Sciatic nerve (tissue), 2 donors: ENCODE data around the gene TMEM81. TPM values are rescaled to one million over a fixed set of nuclear protein-coding genes. Genes with fewer than 3 reads are reported as not detected.

Source experiments
- ATAC-seq: fragments of 200-7000 bp; cut with Tn5 transposase; one replicate; pipeline ENCODE4 v1.9.1; 2020; ENCODE audit warnings: mild to moderate bottlenecking, moderate library complexity
- DNase-seq: peaks from one replicate; pipeline ENCODE4 v3.0.0-alpha.2; 2020; ENCODE audit warnings: low spot score
- intact Hi-C: fragments of 100-400 bp; cut with DNase I; formaldehyde crosslinking; loops from one replicate; pipeline ENCODE4 v1.14.2; 2022
- total RNA-seq: library from RNA; stranded (reverse); fragmentation: NEBNext Ultra II Directional; extraction: Animal tissue kit (Norgen Biotek cat#: 25700); gene quantifications from one replicate; pipeline ENCODE4 v1.2.1, GENCODE V29; 2021
- donor health status: DM: no; HTN: no; CAD: no.
- donor health status: DM: no; HTN: no; CAD: no.

TMEM81 gene, protein sequence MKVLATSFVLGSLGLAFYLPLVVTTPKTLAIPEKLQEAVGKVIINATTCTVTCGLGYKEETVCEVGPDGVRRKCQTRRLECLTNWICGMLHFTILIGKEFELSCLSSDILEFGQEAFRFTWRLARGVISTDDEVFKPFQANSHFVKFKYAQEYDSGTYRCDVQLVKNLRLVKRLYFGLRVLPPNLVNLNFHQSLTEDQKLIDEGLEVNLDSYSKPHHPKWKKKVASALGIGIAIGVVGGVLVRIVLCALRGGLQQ
- 2.8 TPM for total RNA-seq

DNA sequence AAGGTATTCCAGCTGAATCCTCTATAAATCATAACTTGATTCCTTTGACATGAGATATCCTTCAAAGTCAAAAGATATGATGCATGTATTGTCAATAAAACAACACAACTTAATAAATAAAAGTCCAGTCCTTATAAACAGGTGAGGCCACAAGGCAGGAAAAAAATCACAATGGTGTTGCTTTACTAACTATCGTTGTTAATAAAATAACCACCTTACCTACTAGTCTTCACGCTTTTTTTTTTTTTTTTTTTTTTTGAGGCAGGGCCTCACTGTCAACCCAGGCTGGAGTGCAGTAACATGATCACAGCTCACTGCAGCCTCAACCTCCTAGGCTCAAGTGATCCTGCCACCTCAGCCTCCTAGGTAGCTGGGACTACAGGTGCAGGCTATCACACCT, at the start of gene TMEM81:
Gene TMEM81 (minus strand): TSS at position 101 of the 400 bp plus-strand sequence. CDS start 140 bp downstream, outside the sequence.
- no peak for ATAC-seq
- no peak for DNase-seq
- intact Hi-C loops: no loop called here

DNA sequence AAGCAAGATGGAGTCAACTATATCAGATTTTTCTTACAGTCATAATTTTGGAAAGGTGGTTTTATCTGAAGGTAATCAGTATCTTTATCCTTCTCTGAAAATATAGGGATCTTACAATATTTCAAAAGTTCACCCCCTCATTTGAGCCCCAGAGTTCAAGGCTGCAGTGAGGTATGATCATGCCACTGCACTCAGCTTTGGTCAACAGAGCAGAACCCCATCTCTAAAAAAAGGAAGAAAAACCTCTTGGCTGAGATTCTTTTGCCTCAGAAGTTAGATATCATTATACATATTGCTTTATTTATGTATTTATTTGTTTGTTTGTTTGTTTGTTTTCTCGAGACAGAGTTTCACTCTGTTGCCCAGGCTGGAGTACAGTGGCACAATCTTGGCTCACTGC, 49.0 kb upstream of the TMEM81 start:
- no peak for ATAC-seq
- intact Hi-C loops: no loop called here
- no peak for DNase-seq

DNA sequence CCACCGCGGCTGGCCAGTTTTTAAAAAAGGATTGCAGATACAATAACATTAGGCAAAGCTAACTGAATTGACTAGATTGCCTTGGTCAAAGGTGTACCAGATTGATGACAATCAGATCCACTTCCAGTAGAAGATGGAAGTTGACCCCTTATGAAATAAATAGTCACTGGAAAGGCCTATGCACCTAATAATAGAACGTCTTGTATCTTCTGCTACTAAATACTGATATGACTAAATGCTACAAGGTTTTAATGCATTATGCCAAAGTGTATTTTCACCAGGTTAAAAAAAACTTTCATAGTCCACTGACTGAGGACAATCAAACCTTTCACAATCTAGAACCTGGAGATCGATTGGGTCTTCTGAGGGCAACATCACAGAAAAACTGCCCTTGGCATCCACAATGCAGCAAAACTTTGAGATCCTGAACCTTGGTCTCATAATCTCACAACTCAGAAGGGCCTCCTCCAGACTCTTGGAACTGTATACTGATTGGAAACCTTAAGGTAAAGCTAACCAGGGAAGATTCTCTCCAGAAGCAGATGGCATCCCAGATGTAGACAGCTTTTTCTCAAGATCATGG, 45.3 kb upstream of the TMEM81 start:
- DNase-seq (no peak), ATAC-seq (no peak)
- intact Hi-C loops: no loop called here

DNA sequence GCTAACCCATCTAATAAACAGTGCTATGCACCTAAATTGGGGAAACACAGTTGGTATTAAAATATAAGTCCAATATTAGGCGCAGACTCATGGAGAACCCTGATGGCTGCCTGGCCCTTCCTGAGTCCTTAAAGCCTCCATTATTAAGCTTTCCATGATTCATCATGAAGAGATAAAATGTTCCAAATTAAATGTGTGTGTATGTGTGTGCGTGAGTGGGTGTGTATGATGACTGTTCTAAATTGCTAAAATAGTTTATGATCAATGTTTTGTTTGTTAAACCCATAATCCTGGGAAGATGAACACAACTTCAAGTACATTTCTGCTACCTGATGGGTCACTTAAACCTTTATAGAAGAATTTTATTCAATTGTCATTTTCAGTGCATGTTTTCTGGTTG, 43.8 kb upstream of the TMEM81 start:
- ATAC-seq (no peak), DNase-seq (no peak)

DNA sequence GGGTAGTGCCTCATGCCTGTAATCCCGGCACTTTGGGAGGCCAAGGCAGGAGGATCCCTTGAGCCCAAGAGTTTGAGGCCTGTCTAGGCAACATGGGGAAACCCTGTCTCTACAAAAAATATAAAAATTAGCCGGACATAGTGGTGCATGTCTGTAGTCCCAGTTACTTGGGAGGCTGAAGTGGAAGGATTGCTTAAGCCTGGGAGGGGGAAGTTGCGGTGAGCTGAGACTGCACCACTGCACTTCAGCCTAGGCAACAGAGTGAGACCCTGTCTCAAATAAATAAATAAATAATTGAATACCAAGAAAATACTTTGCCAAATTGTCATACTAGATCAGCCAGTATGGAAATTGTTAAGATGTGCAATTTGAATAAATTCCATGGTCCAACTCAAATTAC, 43.4 kb upstream of the TMEM81 start:
- no peak for DNase-seq
- no peak for ATAC-seq
- intact Hi-C loops: no loop called here

More for the DNA sequence above, 43.8 kb upstream of the TMEM81 start:
- intact Hi-C loops: no loop called here

DNA sequence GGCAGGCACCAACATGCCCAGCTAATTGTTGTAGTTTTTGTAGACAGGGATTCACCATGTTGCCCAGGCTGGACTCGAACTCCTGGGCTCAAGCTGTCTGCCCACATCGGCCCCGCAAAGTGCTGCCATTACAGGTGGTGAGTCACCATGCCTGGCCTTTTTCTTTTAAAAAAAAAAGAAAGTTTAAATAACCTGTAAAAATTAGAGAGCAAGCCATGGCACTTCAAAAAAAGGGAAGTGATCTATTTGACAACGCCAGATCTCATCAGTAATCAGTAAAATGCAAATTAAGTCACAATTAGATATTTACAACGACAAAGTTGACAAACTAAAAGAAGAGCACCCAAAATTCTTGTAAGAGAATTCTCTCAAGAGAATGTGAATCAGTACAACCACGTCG, 40.5 kb upstream of the TMEM81 start:
- no peak for ATAC-seq
- intact Hi-C loops: loop anchor here (5.0 kb wide), 1 partner anchor 208 kb away; no protein-coding TSS in a partner anchor
- no peak for DNase-seq

DNA sequence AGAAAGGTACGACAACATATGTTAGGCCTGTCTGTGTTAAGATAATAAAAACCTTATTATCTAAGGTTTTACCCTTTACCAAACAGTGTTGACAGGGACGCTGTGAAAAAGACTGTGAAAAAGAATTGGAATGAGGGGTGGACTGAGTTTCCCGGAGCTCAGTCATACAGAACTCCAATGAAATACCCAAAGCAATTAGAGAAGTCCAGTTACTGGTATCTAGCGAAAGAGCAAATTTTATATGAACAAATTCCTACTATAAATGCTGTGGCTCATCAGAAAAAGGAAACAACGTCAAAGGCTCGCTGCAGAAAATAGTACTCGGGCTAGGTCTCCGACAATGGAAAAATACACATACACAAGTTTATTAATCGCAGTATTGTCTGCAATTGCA, 38.2 kb upstream of the TMEM81 start:
- DNase-seq (no peak), ATAC-seq (peak; percentile 18)
- intact Hi-C loops: loop anchor here (5.0 kb wide), 1 partner anchor 210 kb away; no protein-coding TSS in a partner anchor

DNA sequence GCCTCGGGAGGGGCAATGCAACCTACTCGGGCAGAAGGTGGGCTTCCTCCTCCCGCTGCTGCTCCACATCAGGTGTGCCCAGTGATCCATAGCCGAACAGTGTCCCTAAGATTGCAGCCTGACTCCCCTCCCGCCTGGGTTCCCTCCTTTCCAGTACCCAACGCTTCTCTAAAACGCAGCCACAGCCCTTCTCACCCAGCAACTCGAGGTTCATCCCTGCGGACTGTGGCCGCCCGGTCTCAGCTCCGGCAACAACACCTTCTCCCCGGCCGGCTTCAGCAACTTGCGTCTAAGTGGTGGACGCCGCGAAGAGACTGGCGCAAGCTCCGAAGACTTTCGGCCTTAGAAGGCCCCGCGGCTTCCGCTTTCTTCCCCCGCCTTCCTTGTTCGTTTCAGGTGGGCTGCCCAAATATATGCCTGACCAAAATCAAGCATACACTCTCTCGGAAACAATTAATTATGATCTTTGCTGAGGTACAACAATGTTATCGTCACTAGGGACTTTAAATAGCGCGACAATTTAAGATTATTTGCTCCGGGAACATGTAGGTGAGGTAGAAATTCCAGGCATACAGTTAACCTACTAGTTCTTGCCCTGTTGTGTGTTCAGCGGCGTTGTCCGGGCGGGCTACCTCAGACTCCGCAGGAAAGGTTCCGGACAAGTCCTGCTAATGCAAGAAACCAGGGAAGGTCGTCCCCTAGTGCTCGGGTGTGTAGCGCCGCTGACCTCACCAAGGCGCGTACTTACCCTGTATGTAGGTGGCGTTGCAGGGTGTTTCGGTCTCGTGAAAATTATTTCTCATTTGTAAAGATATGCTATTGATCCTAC, 37.6 kb upstream of the TMEM81 start, which contains the start of gene RBBP5:
Gene RBBP5 (minus strand): TSS at position 319 of the 829 bp plus-strand sequence. CDS start 105 bp downstream, at position 214.
- intact Hi-C loops: loop anchor here (5.0 kb wide), 1 partner anchor 210 kb away; no protein-coding TSS in a partner anchor
- DNase-seq (peak; percentile 95), ATAC-seq (peak; percentile 99)

DNA sequence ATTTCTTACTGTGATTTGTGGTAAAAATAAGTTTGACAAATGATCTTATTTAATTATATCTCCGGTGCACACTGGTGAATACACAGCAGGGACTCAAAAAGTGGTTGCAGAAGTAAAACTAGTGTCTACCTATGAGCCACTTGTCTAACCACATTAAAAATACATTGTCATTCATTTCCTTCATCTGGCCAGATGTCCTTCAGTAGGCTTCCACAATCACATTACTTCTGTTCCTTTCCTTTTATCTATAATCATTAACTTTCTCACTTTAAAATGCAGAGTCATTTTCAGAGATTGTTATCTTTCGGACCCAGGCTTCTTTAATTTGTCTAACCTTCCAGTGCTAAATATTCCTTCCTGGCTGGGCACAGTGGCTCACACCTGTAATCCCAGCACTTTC, 34.5 kb upstream of the TMEM81 start:
- ATAC-seq: no peak
- DNase-seq: no peak
- intact Hi-C loops: no loop called here

DNA sequence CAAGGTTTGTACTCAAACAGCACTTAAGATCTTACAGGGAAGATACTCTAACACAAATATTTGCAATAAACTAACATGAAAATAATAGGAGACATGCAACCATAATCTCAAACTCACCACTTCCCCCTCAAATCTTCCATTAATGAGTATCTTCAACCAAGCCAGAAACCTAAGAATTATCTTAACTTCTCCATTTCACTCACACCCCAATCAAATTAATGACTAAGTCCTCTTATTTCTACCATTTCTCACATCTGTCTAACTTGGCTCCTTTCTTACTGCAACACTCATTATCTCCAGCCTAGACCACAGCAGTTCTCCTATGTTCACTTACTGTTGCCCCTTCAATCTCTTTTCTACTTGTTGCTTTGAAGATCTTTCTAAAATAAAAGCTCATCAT, 27.1 kb upstream of the TMEM81 start:
- intact Hi-C loops: no loop called here
- no peak for DNase-seq
- ATAC-seq: no peak

DNA sequence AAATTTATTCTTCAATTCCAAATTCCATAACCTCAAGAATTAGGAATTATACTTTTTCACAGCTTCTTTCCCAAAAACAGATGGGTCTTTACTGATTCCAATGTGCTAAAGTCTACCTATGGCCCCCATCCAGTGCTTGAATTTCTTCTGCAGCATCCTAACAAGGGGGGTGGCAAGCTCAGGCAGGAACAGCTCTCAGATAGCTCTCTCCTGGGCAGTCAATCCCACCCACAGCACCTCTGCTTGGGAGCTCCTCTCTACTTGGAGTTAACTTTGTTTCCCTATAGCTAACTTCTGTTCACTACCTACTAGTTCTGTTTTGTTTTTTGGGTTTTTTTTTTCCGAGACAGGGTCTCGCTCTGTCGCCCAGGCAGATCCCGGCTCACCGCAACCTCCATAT, 25.5 kb upstream of the TMEM81 start:
- no peak for ATAC-seq
- no peak for DNase-seq
- intact Hi-C loops: no loop called here

DNA sequence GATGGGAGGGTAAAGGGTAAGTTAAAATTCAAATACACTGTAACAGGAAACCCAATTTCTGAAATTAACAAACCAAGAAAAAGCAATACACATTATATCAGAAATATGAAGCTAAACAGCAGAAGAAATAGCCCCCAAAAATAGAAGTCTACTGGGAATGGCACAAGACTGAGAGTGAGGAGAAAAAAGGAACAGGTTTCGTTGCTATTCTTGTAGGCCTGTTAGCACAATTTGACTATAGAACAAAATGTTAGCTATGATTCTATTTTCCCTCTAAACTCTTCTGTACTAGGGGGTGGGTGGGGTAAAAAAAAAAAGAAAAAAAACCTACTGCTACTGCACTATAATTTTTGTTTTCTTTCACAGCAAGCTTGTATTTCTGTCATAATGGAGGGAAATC, 25.0 kb upstream of the TMEM81 start:
- intact Hi-C loops: no loop called here
- DNase-seq (no peak), ATAC-seq (no peak)

DNA sequence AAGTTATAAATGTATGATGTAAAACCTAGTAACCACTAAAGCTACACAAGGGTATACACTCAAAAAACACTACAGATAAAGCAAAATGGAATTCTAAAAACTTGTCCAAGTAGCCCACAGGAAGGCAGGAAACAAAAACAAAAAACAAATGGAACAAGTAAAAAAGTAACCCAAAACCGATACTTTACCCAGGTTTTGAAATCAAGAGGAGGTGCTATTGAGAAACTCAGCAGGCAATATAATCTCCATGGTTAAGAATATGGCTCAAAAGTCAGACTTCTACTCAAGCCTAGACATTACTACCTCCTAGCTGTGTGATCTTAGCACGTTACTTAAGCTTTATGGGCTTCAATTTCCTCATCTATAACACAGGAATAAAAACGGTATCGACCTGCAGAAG, 24.2 kb upstream of the TMEM81 start:
- DNase-seq (no peak), ATAC-seq (no peak)
- intact Hi-C loops: no loop called here

DNA sequence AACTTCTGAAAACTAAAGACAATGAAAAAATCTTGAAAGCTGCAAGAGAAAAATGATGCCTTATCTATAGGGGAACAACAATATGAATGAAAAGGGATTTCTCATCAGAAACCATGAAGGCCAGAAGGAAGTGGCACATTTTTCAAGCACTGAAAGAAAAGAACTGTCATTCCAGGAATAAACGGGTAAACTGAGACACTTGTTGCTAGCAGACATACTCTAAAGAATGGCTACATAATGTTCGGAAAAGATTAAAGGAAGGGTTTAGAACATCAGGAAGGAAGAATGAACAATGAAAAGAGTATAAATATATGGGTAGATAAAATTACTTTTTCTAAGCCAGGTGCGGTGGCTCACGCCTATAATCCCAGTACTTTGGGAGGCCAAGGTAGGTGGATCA, 23.1 kb upstream of the TMEM81 start:
- ATAC-seq: no peak
- intact Hi-C loops: no loop called here

DNA sequence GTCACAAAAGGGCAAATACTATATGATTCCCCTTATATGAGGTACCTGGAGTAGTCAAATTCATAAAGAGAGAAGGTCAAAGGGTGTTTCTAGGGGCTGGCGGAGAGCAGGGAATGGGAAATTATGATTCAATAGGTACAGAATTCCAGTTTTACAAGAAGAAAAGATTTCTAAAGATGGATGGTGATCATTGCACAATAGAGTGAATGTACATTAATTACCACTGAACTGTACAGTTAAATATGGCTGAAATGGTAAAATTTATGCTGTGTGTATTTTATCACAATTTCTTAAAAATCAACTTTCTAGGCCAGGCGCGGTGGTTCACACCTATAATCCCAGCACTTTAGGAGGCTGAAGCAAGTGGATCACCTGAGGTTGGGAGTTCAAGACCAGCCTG, 18.1 kb upstream of the TMEM81 start:
- intact Hi-C loops: no loop called here
- ATAC-seq (no peak), DNase-seq (no peak)

More for the DNA sequence above, 23.1 kb upstream of the TMEM81 start:
- DNase-seq: no peak

DNA sequence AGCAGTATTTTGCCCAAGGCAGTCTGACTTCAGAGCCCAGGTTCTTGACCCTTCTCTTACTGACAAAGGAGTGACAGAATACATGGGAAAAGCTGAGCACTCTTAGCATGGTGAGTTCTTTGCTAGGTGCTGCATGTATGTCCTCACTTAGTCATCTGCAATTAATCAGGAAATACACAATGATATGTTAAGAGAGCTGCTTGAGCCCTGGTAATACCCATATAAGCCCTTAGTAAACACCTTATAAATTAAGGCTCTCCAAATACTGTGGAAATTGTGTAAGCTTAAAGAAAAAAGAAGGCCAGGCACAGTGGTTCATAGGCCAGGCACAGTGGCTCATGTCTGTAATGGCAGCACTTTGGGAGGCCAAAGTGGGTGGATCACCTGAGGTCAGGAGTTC, 14.0 kb upstream of the TMEM81 start:
- DNase-seq (no peak), ATAC-seq (no peak)
- intact Hi-C loops: no loop called here

DNA sequence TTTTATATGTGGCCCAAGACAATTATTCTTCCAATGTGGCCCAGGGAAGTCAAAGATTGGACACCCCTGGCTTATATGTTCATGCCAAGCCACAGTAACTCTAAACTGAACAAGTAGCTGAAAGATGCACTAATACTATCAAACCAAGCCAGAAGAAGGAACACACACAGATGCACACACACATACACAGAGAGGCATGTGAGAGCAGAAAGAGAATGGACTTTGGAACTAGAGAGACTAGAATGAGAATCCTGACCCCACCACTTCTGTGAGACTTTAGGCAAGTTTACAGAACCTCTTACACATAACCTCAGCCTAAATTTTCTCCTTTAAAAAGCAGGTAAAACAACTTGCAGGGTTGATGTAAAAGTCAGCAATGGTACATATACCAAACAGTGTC, 11.2 kb upstream of the TMEM81 start:
- DNase-seq (no peak), ATAC-seq (no peak)
- intact Hi-C loops: loop anchor here (2.0 kb wide), 1 partner anchor 21 kb away; no protein-coding TSS in a partner anchor

DNA sequence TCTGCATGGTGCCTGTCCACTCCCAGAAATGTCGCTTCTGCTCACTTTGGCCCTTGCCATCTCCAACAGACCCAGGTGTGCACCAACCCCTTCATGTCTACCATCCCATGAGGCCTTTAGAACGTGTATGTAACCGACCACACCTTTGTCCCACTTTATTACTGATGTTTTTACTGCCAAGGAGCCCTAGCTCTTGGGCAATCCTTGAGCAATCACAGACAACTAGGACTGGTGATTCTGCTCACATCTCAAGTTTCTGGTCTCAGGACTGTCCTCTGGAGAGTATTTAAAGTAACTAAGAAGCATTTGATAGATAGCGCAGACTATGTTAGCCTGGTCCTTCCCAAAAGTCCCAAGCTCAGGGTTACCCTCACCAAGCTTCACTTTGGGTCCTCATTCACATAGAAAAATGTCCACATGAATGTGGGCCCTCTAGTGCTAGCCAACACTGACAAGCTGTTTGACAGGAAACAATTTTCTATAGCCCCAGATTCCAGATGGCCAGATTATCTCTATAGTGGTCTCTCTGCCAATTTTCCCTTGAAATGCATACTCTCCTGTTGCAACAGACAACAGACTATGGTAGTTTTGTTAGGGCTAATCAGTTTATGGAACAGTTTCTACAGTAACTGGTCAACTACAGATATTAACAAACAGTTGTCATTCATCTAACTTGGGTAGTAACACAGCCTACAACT, 6.9 kb upstream of the TMEM81 start:
- ATAC-seq (peak; percentile 64), DNase-seq (no peak)
- intact Hi-C loops: no loop called here

DNA sequence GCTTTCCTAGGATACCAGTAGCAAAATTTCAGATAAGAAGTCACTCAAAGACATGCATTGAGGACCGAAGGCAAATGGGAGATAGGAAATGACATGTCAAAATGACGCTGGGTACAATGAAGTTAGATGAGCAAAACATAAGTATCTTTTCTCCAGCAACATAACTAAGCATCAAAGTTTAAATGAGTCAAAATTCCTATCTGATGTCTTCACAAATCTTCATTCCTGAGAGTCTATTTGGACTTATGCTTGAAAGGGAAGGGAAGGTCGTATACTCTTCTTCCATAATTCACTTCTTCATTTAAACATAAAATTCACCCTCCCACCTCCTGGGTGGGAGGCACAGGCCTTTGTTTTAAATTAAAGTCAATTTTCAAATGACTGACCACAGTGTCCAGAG, 4.1 kb upstream of the TMEM81 start:
- intact Hi-C loops: no loop called here
- no peak for ATAC-seq
- no peak for DNase-seq
